ENCODE data around the gene PPP1R14D.

PPP1R14D gene

DNA sequence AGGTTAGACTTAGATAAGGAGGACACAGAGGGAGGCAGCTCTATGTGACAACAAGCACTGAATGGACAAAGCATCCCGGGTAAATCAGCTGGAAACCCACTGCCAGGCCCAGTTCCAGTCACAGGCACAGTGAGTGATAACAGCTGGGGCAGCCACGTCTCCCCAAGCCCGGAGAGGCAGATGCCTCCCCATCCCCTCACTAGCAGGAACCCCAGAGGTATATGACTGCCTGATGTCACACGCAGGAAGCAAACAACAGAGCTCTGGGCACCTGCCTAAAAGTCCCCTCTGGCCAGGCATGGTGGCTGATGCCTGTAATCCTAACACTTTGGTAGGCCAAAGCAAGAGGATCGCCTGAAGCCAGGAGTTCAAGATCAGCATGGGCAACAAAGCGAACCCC, 40.5 kb downstream of the PPP1R14D start:
- in situ Hi-C loops (cut with HindIII; ENCODE audit: low sequenced_read_pairs), result no loop called here

GRCh38 chr15:40787344-40787841, 41.1 kb downstream of the PPP1R14D start:
- in situ Hi-C loops (cut with HindIII; ENCODE audit: low sequenced_read_pairs), result no loop called here

GRCh38 chr15:40785814-40786213, 42.7 kb downstream of the PPP1R14D start:
- in situ Hi-C loops (cut with HindIII; ENCODE audit: low sequenced_read_pairs), result no loop called here

DNA sequence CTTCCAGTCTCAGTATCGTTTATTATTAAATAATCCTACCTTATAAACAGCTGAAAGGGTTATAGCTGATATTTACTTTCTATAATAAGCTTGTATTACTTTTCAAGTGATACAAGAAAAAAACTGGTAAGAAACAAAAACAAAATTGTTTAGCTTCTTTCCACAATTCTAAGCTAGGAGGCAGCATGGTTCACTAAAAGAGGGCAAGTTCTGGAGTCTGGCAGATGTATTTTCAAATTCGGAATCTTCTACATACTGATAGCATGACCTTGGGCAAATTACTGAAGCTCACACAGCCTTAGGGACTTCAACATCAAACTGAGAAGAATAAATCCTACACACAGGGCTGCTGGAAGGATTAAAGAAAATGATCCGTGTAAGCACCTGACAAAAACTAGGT, 43.3 kb downstream of the PPP1R14D start:
- in situ Hi-C loops (cut with HindIII; ENCODE audit: low sequenced_read_pairs), result no loop called here

DNA sequence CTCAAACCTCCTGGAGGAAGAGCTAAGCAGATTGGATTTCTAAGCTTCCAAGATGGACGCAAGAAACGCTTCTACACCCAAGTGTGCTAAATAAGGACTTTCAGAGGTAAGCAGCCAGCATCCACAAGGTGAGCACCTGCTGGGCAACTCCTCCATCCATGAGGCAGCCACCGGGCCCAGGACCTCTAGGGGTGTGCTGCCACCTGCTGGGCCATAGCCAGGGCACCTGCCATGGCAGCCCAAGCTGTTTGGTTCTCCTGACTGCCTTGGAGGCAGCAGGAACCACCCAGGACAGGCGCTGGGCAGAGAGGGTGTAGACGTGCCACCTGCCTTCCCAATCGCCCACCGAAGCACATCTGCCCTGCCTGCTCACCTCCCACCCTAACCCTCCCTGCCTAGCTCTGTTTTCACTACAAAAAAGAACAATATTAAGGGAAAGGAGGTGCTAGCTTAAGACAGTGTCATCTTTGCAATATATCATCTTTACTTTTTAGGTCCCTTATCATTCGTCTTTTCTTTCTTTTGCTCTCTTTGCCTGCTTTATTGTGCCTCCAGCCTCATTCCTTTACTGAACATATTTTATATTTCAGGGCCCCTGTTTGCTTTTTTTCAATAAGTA, 45.8 kb downstream of the PPP1R14D start:
- in situ Hi-C loops (cut with HindIII; ENCODE audit: low sequenced_read_pairs), result no loop called here

DNA sequence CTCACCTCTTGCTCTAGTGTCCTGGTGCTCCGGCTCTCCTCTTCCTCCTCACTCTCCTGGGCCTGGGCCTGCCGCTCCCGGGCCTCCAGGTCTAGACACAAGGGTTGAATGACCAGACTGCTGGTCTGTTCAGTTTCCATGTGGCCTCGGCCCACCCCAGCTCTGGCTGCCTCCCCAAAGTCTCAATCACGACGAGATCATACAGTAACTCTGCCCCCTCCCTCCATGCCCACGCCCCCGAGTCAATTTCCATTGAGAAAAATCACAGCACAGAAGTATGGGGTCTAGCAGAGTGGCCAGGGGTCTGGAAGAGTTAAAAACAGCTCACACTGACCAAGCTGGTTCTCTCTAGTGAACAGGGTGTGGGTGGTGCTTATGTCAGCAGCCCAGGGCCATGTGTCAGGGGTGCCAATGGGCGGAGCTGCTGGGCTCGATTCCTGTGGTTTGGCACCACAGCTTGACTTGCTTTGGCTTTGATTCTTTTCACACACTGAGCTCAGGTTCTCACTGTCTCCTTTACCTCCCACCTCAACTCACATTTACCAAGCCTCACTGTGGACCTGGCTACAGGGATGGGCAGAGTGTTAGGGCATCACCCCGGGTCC, 51.9 kb downstream of the PPP1R14D start:
- in situ Hi-C loops (cut with HindIII; ENCODE audit: low sequenced_read_pairs), result loop anchor here (5.0 kb wide), 1 partner anchor 34 kb away; no protein-coding TSS in a partner anchor

DNA sequence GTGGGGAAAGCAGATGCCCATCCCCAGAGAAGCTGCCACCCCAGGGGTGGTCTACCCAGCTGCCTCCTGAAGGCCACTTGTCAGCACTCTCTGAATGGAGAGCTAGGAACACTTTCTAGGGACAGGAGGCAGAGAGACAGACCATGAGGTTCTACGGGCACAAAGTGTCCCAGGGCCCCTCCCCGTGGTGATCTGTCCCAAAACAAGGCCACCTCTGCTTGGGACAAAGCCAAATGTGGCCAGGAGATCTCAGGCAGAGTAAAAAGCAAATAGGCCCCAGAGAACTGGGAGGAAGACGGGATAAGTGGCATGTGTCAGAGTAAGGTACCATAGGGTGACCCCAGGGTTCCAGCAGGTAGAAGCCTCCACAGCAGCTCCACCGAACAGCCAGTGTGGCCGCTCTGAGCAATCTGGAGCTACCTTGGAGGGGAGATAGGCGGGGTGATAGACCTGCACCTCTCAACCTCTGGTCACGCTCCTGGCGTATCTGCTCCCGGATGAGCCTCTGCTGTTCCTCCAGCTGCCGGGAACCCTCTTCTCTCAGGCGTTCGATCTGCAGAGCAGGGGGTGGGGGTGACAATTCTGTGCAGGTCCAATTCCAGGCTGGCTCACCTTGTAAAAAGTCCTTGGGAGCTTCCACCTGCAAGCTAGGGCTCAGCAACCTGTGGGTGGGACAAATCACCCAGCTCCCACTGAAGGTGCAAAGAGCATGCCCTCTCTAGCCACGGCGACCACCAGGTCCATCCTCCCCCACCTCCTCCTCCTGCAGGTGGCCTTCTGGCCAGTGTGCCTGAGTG, 52.6 kb downstream of the PPP1R14D start:
- in situ Hi-C loops (cut with HindIII; ENCODE audit: low sequenced_read_pairs), result loop anchor here (5.0 kb wide), 1 partner anchor 34 kb away; no protein-coding TSS in a partner anchor

DNA sequence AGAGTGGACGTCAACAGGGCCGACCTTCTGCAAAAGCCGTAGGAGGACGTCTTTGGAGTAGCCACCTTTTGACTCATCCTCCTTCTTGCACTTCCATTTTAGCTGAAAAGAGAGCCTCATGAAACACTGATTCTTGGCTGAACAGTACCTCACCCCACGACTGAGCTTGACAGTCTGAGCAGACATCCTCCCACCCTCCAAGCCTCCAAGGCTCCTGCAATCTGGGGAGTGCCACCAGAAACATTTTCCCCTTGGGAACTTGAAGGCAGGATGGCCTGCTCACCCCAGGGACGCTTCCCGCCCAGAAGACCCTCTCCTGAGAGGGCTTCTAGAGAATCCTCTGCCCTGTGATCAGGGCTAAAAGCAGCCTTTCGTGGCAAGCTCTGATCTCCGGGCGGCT, 53.5 kb downstream of the PPP1R14D start:
- in situ Hi-C loops (cut with HindIII; ENCODE audit: low sequenced_read_pairs), result loop anchor here (5.0 kb wide), 1 partner anchor 33 kb away; no protein-coding TSS in a partner anchor

DNA sequence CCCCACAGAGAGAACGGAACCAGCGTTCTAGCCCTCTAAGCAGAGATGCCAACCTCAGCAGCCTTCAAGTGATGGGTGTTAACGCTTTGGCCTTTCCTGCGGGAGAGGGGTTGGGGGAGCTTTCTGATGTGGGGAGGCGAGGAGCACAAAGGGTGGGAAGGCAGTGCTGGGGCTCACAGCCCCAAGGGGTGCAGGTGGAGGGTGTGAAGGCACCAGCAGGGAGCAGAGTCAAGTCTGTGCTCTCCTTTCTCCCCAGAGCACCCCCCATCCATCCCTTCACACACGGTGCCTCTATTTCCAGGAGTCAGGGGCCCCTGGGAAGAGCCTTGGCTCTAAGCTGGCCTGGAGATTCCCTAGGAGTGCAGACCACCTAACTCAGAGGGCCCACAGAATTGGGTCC, 54.6 kb downstream of the PPP1R14D start:
- in situ Hi-C loops (cut with HindIII; ENCODE audit: low sequenced_read_pairs), result no loop called here

DNA sequence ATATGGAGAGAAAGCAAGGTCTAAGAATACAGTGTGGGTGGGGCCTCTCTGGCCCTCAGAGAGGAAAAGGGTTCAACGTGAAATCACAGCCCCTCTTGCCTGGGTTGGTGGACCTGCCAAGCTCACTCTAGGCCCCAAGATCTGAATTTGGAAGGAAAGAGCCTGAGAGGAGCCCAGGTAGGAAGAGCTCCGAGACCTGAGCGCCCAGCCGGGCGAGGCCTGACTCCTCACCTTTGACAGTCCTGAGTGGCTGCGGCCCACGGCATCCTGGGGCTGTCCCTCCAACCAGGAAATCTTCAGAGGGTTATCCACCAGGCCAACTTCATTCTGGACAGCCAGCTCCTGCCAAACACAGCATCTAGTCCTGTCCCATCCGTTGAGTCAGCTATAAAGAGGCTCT, 55.0 kb downstream of the PPP1R14D start:
- in situ Hi-C loops (cut with HindIII; ENCODE audit: low sequenced_read_pairs), result no loop called here

GRCh38 chr15:40772014-40772413, 56.5 kb downstream of the PPP1R14D start:
- in situ Hi-C loops (cut with HindIII; ENCODE audit: low sequenced_read_pairs), result no loop called here

DNA sequence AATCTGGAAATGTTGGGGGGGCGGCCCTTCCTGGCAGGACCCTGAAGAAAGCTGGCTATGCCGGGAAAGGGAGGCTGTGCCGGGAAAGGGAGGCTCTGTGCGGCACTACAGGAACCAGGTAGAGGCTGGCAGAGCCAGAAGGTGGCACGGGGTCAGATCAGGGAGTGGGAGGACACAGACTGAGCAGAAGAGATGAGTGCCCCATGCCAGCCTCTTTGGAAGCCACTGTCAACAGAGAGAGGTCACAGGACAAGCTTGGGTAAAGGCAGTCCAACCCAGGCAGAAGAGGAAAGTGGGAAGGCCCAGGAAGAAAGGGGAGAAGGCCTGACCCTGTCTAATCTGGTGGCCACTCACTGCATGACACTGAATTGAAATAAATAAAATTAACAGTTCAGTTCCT, 57.3 kb downstream of the PPP1R14D start:
- in situ Hi-C loops (cut with HindIII; ENCODE audit: low sequenced_read_pairs), result no loop called here

DNA sequence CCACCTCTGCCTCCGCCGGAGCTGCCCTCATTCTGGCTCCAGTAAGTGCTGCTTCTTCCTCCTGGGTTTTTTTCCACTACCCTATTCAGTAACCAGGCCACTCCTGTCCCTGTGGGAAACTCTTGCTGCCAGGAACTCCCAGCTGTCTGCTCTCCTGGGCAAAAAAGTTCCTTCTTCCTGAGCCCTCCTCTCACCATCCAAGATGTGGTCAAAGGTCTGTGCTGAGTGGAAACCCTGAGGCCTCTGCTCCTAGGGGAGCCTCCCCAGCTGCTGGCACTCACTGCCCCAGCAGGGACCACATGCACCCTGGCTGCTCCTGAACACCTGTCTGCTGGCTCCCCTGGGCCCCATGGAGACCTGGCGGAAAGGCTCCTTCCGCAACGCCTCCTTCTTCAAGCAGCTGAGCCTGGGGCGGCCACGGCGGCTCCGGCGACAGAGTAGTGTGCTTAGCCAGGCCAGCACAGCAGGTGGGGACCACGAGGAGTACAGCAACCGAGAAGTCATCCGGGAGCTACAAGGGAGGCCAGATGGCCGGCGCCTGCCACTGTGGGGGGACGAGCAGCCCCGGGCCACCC, 58.3 kb downstream of the PPP1R14D start:
- in situ Hi-C loops (cut with HindIII; ENCODE audit: low sequenced_read_pairs), result no loop called here

DNA sequence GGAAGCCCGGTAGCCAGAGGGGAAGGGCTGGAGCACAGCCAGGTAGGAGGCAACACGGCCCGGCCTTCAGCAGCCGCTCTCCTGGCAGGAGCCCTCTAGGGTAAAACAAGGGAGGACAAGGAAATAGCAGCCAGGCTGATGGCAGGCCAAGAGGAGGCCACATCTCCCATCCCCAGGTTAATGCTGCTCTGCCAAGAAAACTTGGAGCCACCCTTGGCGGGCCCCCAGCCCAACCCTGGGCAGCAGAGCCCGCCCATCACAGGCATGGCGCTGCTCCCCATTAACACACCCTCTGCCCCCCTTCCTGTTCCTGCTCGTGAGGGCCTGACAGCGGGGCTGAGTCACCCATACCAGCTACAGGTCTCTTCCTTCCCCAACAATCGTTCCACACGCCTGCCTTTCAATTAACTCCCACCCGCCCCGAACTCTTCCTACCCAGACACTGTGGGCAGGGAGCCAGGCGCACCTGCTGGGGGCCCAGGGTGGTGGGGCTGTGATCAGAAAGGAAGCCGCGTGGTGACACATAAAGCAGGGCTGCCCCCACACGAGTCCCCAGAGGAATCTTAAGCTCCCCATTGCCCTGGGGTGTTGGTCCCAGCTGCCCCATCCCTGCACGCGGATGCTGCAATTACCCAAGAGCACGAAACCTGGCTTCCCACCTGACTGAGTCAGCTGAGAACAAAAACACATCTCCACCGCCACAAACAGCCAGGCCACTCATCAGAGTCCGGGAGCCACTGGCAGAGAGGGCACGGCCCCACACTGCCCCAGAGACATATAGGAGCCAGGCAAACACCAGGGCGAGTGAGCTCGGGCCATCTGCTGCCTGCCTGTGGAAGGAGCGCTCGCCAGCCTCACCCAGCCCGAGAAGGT, 59.0 kb downstream of the PPP1R14D start, which contains the start of gene C15orf62:
C15orf62 (plus strand) TSS at position 707 of the 873 bp plus-strand sequence. CDS start 516 bp downstream, outside the sequence.
- in situ Hi-C loops (cut with HindIII; ENCODE audit: low sequenced_read_pairs), result no loop called here

- in situ Hi-C loops (cut with HindIII; ENCODE audit: low sequenced_read_pairs), result no loop called here
Measured at GRCh38 chr15:40768521-40769273, 59.8 kb downstream of the PPP1R14D start.

DNA sequence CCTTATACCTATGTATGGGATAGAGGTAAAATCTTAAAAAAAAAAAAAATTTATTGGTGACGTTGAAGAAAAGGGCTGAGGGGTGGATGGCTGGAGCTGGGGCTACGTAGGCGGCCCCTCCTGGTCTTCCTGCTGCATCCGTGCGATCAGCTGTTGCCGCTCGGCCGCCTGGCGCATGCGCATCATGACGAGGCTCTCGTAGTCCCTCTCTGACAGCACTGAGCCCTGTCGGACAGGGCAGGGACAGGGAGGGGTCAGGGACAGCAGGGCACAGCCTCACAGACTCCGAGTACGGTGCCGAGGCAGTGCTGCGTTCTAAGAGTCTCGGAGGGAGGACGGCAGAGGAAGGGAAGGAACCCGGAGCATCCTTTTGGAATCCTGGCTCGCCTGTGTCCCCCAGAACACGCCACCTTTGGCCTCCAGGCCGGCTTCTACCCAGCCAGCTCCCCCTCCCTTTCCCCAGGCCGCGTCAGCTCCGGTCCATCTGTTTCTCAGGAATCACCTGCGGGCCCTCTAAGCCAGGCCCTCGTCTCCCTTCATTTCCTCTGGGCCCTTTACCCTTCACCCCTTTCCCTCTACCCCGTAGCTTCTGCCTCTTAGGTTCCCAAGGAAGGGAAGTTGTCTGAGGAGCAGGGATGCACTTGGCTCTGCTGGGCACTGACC, 60.5 kb downstream of the PPP1R14D start:
- in situ Hi-C loops (cut with HindIII; ENCODE audit: low sequenced_read_pairs), result no loop called here

DNA sequence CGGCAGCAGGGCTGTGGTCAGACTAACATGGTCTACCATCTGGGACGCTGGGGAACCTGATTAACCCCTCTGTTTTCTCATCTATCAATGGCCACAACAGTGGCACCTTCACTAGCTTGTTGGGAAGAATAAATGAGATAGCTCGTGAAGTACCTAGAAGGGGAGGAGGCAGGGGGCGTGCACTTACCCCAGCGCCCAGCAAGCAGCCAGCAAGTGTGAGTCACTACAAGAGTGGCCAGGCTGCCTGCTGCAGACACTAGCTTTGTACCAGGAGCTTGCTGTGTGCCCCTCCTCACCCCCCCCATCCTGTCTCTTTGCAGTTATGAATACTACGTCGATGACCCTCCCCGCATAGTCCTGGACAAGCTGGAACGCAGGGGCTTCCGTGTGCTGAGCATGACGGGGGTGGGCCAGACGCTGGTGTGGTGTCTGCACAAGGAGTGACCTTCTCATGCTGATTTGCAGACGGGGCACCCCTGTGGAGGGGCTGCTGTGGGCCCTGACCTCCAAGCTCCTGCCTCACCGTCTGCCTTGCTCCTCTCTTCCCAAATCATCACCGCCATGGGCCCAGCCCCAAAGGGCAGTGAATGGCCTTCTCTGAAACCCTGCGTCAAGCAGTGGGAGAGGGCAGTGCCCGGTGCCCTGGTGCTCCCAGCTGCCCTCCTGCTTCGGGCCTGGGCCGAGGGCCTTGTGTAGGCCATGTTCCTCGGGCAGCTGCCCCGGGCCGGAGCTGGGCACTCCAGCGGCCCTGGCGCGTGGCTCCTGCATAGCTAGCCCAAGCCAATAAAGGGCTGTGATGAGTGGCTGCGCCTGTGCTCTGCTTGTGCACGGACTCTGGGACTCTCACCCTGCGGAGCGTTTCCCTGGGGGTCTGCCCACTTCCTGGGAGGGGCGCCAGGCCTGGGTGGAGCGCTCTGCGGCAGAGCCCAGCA, 61.3 kb downstream of the PPP1R14D start:
- in situ Hi-C loops (cut with HindIII; ENCODE audit: low sequenced_read_pairs), result no loop called here

Measured in DLD1 (cell line).